H1 (cell line): ENCODE data around the gene PANX2. TPM values are rescaled to one million over a fixed set of nuclear protein-coding genes. Genes with fewer than 3 reads are reported as not detected.

Experiments used
- CTCF ChIA-PET: fragments of 300-600 bp; sonication (Branson Sonifier 250); formaldehyde crosslinking; loops from one replicate; lab custom pipeline; 2021; ENCODE audit not compliant: partially characterized antibody; lab: Charles Lee
- POLR2A ChIA-PET: fragments of 300-600 bp; sonication (Branson Sonifier 250); formaldehyde crosslinking; loops from one replicate; lab custom pipeline; 2021; ENCODE audit warnings: inconsistent platforms; ENCODE audit not compliant: partially characterized antibody; lab: Charles Lee
- DNase-seq, 2 experiments: peaks; one replicate each; pipeline versions ENCODE4 v3.0.0 to v3.0.0-alpha.2; 2010 to 2022; ENCODE audit warnings: low spot score in 2 of 2, low read depth in 1 of 2, mixed read lengths in 1 of 2
- FAIRE-seq: peaks from 2 replicates; lab custom pipeline; 2011; peaks lifted over from hg19 to GRCh38; lab: Jason Lieb, UNC
- H2AFZ ChIP-seq: 2 replicates; pipeline ENCODE4 v1.8.1; 2012; ENCODE audit warnings: low read length, inconsistent platforms
- H2AK5ac ChIP-seq: 2 replicates; pipeline ENCODE4 v1.6.1; 2013; ENCODE audit warnings: low read depth, low read length
- H2BK120ac ChIP-seq: replicated peaks from 2 replicates; pipeline ENCODE3; 2013; ENCODE audit warnings: low read depth, low read length, inconsistent platforms
- H2BK12ac ChIP-seq: 2 replicates; pipeline ENCODE4 v1.6.1; 2013; ENCODE audit warnings: low read depth, low read length
- H2BK15ac ChIP-seq: 2 replicates; pipeline ENCODE4 v1.6.1; 2013; ENCODE audit warnings: low read length
- H2BK20ac ChIP-seq: 2 replicates; pipeline ENCODE4 v1.6.1; 2013; ENCODE audit warnings: low read length
- H2BK5ac ChIP-seq: 2 replicates; pipeline ENCODE4 v1.6.1; 2013; ENCODE audit warnings: low read depth, low read length
- H3K14ac ChIP-seq: 2 replicates; pipeline ENCODE4 v1.6.1; 2013; ENCODE audit warnings: inconsistent platforms; ENCODE audit not compliant: insufficient read length
- H3K18ac ChIP-seq: 2 replicates; pipeline ENCODE4 v1.6.1; 2013; ENCODE audit warnings: low read length; ENCODE audit errors: extremely low read depth
- H3K23ac ChIP-seq: 2 replicates; pipeline ENCODE4 v1.6.1; 2013; ENCODE audit warnings: inconsistent platforms; ENCODE audit not compliant: insufficient read length
- H3K23me2 ChIP-seq: 2 replicates; pipeline ENCODE4 v1.6.1; 2013; ENCODE audit warnings: low read depth, low read length
- H3K27ac ChIP-seq: 2 replicates; pipeline ENCODE4 v1.6.1; 2011; ENCODE audit warnings: low read depth, low read length, inconsistent platforms
- H3K27me3 ChIP-seq, 4 experiments: replicated peaks in 1 of 4; 1 replicate in 1 of 4; 2 replicates in 3 of 4; pipeline versions ENCODE4 v1.6.1 to v1.8.1; 2011 to 2013; ENCODE audit warnings: low read length in 3 of 4, mild to moderate bottlenecking in 3 of 4, inconsistent platforms in 2 of 4, mixed read lengths in 2 of 4, moderate library complexity in 1 of 4; ENCODE audit not compliant: control insufficient read depth in 3 of 4, insufficient read depth in 3 of 4; ENCODE audit errors: extremely low read depth in 1 of 4
- H3K36me3 ChIP-seq, 4 experiments: 2 replicates each; pipeline versions ENCODE4 v1.6.1 to v1.8.1; 2011 to 2013; ENCODE audit warnings: mild to moderate bottlenecking in 4 of 4, low read length in 3 of 4, moderate library complexity in 2 of 4, control low read depth in 1 of 4, inconsistent platforms in 1 of 4; ENCODE audit not compliant: insufficient read depth in 4 of 4, control insufficient read depth in 2 of 4
- H3K4ac ChIP-seq: replicated peaks from 2 replicates; pipeline ENCODE3; 2013; ENCODE audit warnings: low read length, low read depth, mixed read lengths, inconsistent platforms; ENCODE audit not compliant: insufficient read length
- H3K4me1 ChIP-seq, 4 experiments: replicated peaks in 1 of 4; 1 replicate in 1 of 4; 2 replicates in 3 of 4; pipeline versions ENCODE4 v1.6.1 to v1.8.1; 2011 to 2013; ENCODE audit warnings: low read length in 3 of 4, inconsistent platforms in 2 of 4, mixed read lengths in 1 of 4; ENCODE audit not compliant: insufficient read depth in 4 of 4, control insufficient read depth in 3 of 4
- H3K4me2 ChIP-seq, 2 experiments: 2 replicates each; pipeline versions ENCODE4 v1.6.1 to v1.8.1; 2011 to 2013; ENCODE audit warnings: low read depth in 2 of 2, low read length in 2 of 2, control low read depth in 1 of 2, inconsistent platforms in 1 of 2, mild to moderate bottlenecking in 1 of 2; ENCODE audit not compliant: insufficient read depth in 1 of 2
- H3K4me3 ChIP-seq, 4 experiments: fragments of 200-600, 300-600 bp in 1 of 4; sonication (generic), shearing (Covaris generic), sonication (Bioruptor Twin) in 1 of 4; 2 replicates each; pipeline versions ENCODE4 v1.5.1 to v1.8.1; 2011 to 2016; ENCODE audit warnings: low read length in 4 of 4, low read depth in 3 of 4, control low read depth in 2 of 4, inconsistent platforms in 2 of 4, mild to moderate bottlenecking in 2 of 4, mixed read lengths in 1 of 4, moderate library complexity in 1 of 4; ENCODE audit not compliant: insufficient read depth in 2 of 4; ENCODE audit errors: extremely low read depth in 1 of 4
- H3K56ac ChIP-seq: replicated peaks from 2 replicates; pipeline ENCODE3; 2013; ENCODE audit warnings: low read depth, mild to moderate bottlenecking, mixed read lengths, low read length, inconsistent platforms; ENCODE audit not compliant: insufficient read length
- H3K79me1 ChIP-seq: 2 replicates; pipeline ENCODE4 v1.6.1; 2013; ENCODE audit warnings: low read depth, low read length, control low read depth
- H3K79me2 ChIP-seq, 2 experiments: 2 replicates each; pipeline versions ENCODE4 v1.6.1 to v1.8.1; 2012 to 2013; ENCODE audit warnings: low read length in 2 of 2, mild to moderate bottlenecking in 2 of 2, inconsistent platforms in 1 of 2; ENCODE audit not compliant: insufficient read depth in 2 of 2, control insufficient read depth in 1 of 2
- H3K9ac ChIP-seq, 4 experiments: replicated peaks in 1 of 4; 1 replicate in 1 of 4; 2 replicates in 3 of 4; pipeline versions ENCODE4 v1.6.1 to v1.8.1; 2011 to 2013; ENCODE audit warnings: low read depth in 3 of 4, low read length in 3 of 4, control low read depth in 2 of 4, mild to moderate bottlenecking in 2 of 4, moderate library complexity in 2 of 4, inconsistent platforms in 1 of 4; ENCODE audit errors: extremely low read depth in 1 of 4
- H3K9me3 ChIP-seq, 2 experiments: 2 replicates each; pipeline versions ENCODE4 v1.6.1 to v1.8.1; 2012 to 2013; ENCODE audit warnings: mild to moderate bottlenecking in 2 of 2, moderate library complexity in 2 of 2, control low read depth in 1 of 2, inconsistent platforms in 1 of 2, low read depth in 1 of 2, low read length in 1 of 2, mixed read lengths in 1 of 2; ENCODE audit not compliant: insufficient read depth in 2 of 2
- H4K20me1 ChIP-seq, 2 experiments: replicated peaks in 1 of 2; 2 replicates each; pipeline versions ENCODE3 to v1.8.1; 2011 to 2013; ENCODE audit warnings: inconsistent platforms in 2 of 2, low read length in 2 of 2, mild to moderate bottlenecking in 1 of 2; ENCODE audit not compliant: insufficient read depth in 2 of 2, control insufficient read depth in 1 of 2
- H4K5ac ChIP-seq: 2 replicates; pipeline ENCODE4 v1.6.1; 2013; ENCODE audit warnings: low read length, low read depth, mixed read lengths, inconsistent platforms; ENCODE audit not compliant: insufficient read length
- H4K8ac ChIP-seq: 2 replicates; pipeline ENCODE4 v1.8.0; 2013; ENCODE audit warnings: mild to moderate bottlenecking, moderate library complexity, low read length, inconsistent platforms; ENCODE audit not compliant: insufficient read depth; ENCODE audit errors: extremely low read depth
- H4K91ac ChIP-seq: replicated peaks from 2 replicates; pipeline ENCODE3; 2013; ENCODE audit warnings: low read length, mixed read lengths, inconsistent platforms; ENCODE audit not compliant: insufficient read length
- ASH2L ChIP-seq: fragments of 200-600, 300-600 bp; sonication (generic); IDR thresholded peaks from one replicate; pipeline ENCODE4 v1.7.1; 2017; ENCODE audit warnings: low read length
- BCL11A ChIP-seq, 2 experiments: IDR thresholded peaks; one replicate each; pipeline ENCODE4 v1.6.1; 2011; ENCODE audit warnings: low read depth in 2 of 2, low read length in 2 of 2, mild to moderate bottlenecking in 2 of 2
- GABPA ChIP-seq: IDR thresholded peaks from 2 replicates; pipeline ENCODE4 v1.6.1; 2011; ENCODE audit warnings: mild to moderate bottlenecking, low read length, moderate library complexity, borderline replicate concordance; ENCODE audit not compliant: insufficient read depth
- GTF2F1 ChIP-seq: IDR thresholded peaks from 2 replicates; pipeline ENCODE4 v1.6.1; 2012; ENCODE audit warnings: low read depth, low read length, improper control_type of control experiment, borderline replicate concordance
- POLR2A ChIP-seq, 2 experiments: IDR thresholded peaks; 1 replicate in 1 of 2; 2 replicates in 1 of 2; pipeline ENCODE4 v1.6.1; 2011; ENCODE audit warnings: low read depth in 2 of 2, low read length in 2 of 2, mild to moderate bottlenecking in 2 of 2; ENCODE audit errors: control extremely low read depth in 1 of 2
- POU5F1 ChIP-seq: IDR thresholded peaks from 2 replicates; pipeline ENCODE4 v1.6.1; 2011; ENCODE audit warnings: low read depth, mild to moderate bottlenecking, low read length, moderate library complexity
- SP1 ChIP-seq: IDR thresholded peaks from 2 replicates; pipeline ENCODE4 v1.6.1; 2011; ENCODE audit warnings: low read depth, low read length
- SP2 ChIP-seq: IDR thresholded peaks from 2 replicates; pipeline ENCODE4 v1.6.1; 2012; ENCODE audit warnings: mild to moderate bottlenecking, low read length, inconsistent platforms
- WGBS, 2 experiments: shearing (Covaris generic) in 1 of 2; methylation state at CpG; one replicate each; pipeline versions ENCODE4 v1.1.6 to v1.1.7; 2013 to 2015; ENCODE audit warnings: low lambda C conversion rate in 2 of 2, mixed read lengths in 2 of 2, inconsistent platforms in 1 of 2, low coverage in 1 of 2, missing lambda C conversion rate in 1 of 2; ENCODE audit not compliant: insufficient replicate concordance in 2 of 2, insufficient coverage in 1 of 2, insufficient read length in 1 of 2; ENCODE audit errors: extremely low coverage in 1 of 2, missing lambda C conversion rate in 1 of 2; 5-methylcytosine and 5-hydroxymethylcytosine counted together
- polyA plus RNA-seq, 7 experiments: library from polyadenylated mRNA; depleted of rRNA in 3 of 7; stranded (reverse) in 5 of 7; unstranded in 2 of 7; fragments of >200 nt in 5 of 7; fragments of 200-250 nt in 2 of 7; gene quantifications; 1 replicate in 5 of 7; 2 replicates in 1 of 7; 4 replicates in 1 of 7; pipeline versions ENCODE4 v1.2.1 to v1.2.3, GENCODE V29; 2011 to 2013; ENCODE audit warnings: missing spikeins in 2 of 7, mixed read lengths in 2 of 7
- total RNA-seq: library from RNA; stranded (reverse); fragmentation: NEBNext Ultra II Directional; extraction: Animal tissue kit (Norgen Biotek cat#: 25700); gene quantifications from 2 replicates; pipeline ENCODE4 v1.2.1, GENCODE V29; 2021

The PANX2 gene
- total and polyA plus RNA-seq, 2 of the 8 experiments (the other 6 are each of a cell fraction or from before 2014, with no cell fraction given), result 3.5 to 5.0 TPM

GRCh38 chr22:50153756-50154140 lies 16.8 kb upstream of the PANX2 start:
- Histone ChIP-seq H3K79me2 (no peaks in the 10 kb centered on the region), H4K8ac (no peak overlapping the region), H2AFZ (no peak overlapping the region)
- 94% methylated on average over 7 of the region's 7 CpGs; no CpG with 5 or more reads in 1 of the 2 experiments for WGBS, 2 experiments
- TF ChIP-seq SP1, result no peak
- no peak for TF ChIP-seq POLR2A (IDR thresholded peaks at IDR 0.05; ENCODE audit: control extremely low read depth in 1 of 2, low read depth in 2 of 2, low read length in 2 of 2)
- no peak for TF ChIP-seq ASH2L
- no peak for TF ChIP-seq GTF2F1
- TF ChIP-seq POU5F1, result no peak
- no peak for TF ChIP-seq BCL11A (IDR thresholded peaks at IDR 0.05; ENCODE audit: low read depth in 2 of 2, low read length in 2 of 2)
- no peak for TF ChIP-seq SP2
- TF ChIP-seq GABPA, result no peak
- TF ChIP-seq, all 59 proteins: peak for 0
- Histone ChIP-seq H4K20me1 (peaks cover 0 to 2% of the 10 kb centered on the region in 2 experiments), H3K14ac (no peak overlapping the region), H3K18ac (no peak overlapping the region), H4K91ac (no peak overlapping the region), H2AK5ac (no peak overlapping the region), H3K79me1 (no peaks in the 10 kb centered on the region), H3K56ac (no peak overlapping the region), H2BK15ac (no peak overlapping the region), H2BK20ac (no peak overlapping the region), H3K27me3 (peaks cover 0 to 8% (median under 1%) of the 10 kb centered on the region in 4 experiments; a peak in 2 of 7 replicates), H3K23me2 (no peaks in the 10 kb centered on the region), H2BK5ac (no peak overlapping the region), H4K5ac (no peak overlapping the region), H3K27ac (no peak overlapping the region), H3K4me3 (no peak overlapping the region), H3K4me2 (no peak overlapping the region), H3K9me3 (no peaks in the 10 kb centered on the region), H2BK12ac (no peak overlapping the region), H3K4me1 (peaks cover 0 to 3% (median 0%) of the 10 kb centered on the region in 4 experiments; a peak in 2 of 7 replicates), H3K36me3 (no peaks in the 10 kb centered on the region), H3K9ac (no peak overlapping the region), H2BK120ac (no peak overlapping the region), H3K4ac (no peak overlapping the region), H3K23ac (no peak overlapping the region)
- CTCF ChIA-PET, result interaction anchor here (0.8 to 9.4 kb wide), 7 partner anchors 12 to 104 kb away, joined by 3 to 83 read pairs (median 4); no protein-coding TSS in a partner anchor
- POLR2A ChIA-PET, result interaction anchor here (1.2 kb wide), 1 partner anchor 13 kb away, joined by 3 read pairs; no protein-coding TSS in a partner anchor
- no peak for DNase-seq
- no peak for FAIRE-seq
